SU-DHL-6 (cell line): Measurements from ENCODE around the gene PTPRH.

Experiments used
- CTCF ChIP-seq: fragments of 200-600 bp; sonication (generic); IDR thresholded peaks from one replicate; pipeline ENCODE4 v1.5.1; 2017; ENCODE audit warnings: antibody characterized with exemption, mild to moderate bottlenecking, low read length, moderate library complexity; ENCODE audit not compliant: insufficient read depth, poor library complexity, severe bottlenecking
- EZH2phosphoT487 ChIP-seq: fragments of 200-600 bp; sonication (generic), shearing (Covaris generic); conservative IDR thresholded peaks from 2 replicates; pipeline ENCODE4 v1.6.1; 2018; ENCODE audit warnings: mild to moderate bottlenecking, antibody characterized with exemption, low read length, moderate library complexity, mixed read lengths

GRCh38 chr19:55158423-55158822 is 50.9 kb downstream of the PTPRH start:
- TF ChIP-seq CTCF, result no peak
- no peak for TF ChIP-seq EZH2phosphoT487
